Measurements from ENCODE around the gene CLEC10A.

CLEC10A gene

GRCh38 chr17:7035591-7036368 lies 44.3 kb downstream of the CLEC10A start, which contains the start of gene SLC16A13:
Gene SLC16A13, plus strand, starts transcription at chr17:7036015. Its CDS starts 368 bp downstream, at chr17:7036383.
- H3K4me1 Mint-ChIP-seq = peaks cover 13% of the 10 kb centered on the region
- peak within 1 kb of the TSS; percentile 68 to 93 (median 88) for H3K27ac Mint-ChIP-seq
- TF ChIP-seq, protein P1, sequence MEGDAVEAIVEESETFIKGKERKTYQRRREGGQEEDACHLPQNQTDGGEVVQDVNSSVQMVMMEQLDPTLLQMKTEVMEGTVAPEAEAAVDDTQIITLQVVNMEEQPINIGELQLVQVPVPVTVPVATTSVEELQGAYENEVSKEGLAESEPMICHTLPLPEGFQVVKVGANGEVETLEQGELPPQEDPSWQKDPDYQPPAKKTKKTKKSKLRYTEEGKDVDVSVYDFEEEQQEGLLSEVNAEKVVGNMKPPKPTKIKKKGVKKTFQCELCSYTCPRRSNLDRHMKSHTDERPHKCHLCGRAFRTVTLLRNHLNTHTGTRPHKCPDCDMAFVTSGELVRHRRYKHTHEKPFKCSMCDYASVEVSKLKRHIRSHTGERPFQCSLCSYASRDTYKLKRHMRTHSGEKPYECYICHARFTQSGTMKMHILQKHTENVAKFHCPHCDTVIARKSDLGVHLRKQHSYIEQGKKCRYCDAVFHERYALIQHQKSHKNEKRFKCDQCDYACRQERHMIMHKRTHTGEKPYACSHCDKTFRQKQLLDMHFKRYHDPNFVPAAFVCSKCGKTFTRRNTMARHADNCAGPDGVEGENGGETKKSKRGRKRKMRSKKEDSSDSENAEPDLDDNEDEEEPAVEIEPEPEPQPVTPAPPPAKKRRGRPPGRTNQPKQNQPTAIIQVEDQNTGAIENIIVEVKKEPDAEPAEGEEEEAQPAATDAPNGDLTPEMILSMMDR (IDR thresholded peaks at IDR 0.05; ENCODE audit: unreplicated experiment in 3 of 3) = no peak
- no peaks in the 10 kb centered on the region for H3K9me3 Mint-ChIP-seq
- H3K36me3 Mint-ChIP-seq (ENCODE audit: low read depth) = no peaks in the 10 kb centered on the region
- peaks cover 14% of the 10 kb centered on the region for H3K27me3 Mint-ChIP-seq (ENCODE audit: low read depth)
- peak within 1 kb of the TSS; percentile 95 to 97 (median 96) for H3K4me3 Mint-ChIP-seq

GRCh38 chr17:7034955-7035590 lies 45.0 kb downstream of the CLEC10A start:
- Mint-ChIP-seq H3K36me3 (ENCODE audit: low read depth) (no peaks in the 10 kb centered on the region), H3K9me3 (no peaks in the 10 kb centered on the region), H3K27me3 (ENCODE audit: low read depth) (peaks cover 11% of the 10 kb centered on the region), H3K4me3 (peak overlapping the region; percentile 95 to 97 (median 96)), H3K4me1 (peaks cover 13% of the 10 kb centered on the region), H3K27ac (peak overlapping the region; percentile 68 to 93 (median 88))
- TF ChIP-seq, protein P1 (IDR thresholded peaks at IDR 0.05; ENCODE audit: unreplicated experiment in 3 of 3) = no peak

GRCh38 chr17:7029659-7030058 lies 50.4 kb downstream of the CLEC10A start:
- H3K27me3 Mint-ChIP-seq (ENCODE audit: low read depth) = peaks cover 37% of the 10 kb centered on the region
- no peaks in the 10 kb centered on the region for H3K4me1 Mint-ChIP-seq
- no peak overlapping the region for H3K4me3 Mint-ChIP-seq
- no peak overlapping the region for H3K27ac Mint-ChIP-seq
- TF ChIP-seq, protein P1 (IDR thresholded peaks at IDR 0.05; ENCODE audit: unreplicated experiment in 3 of 3) = no peak
- H3K36me3 Mint-ChIP-seq (ENCODE audit: low read depth) = no peaks in the 10 kb centered on the region
- no peaks in the 10 kb centered on the region for H3K9me3 Mint-ChIP-seq

GRCh38 chr17:7029096-7029495 lies 51.0 kb downstream of the CLEC10A start:
- TF ChIP-seq, protein P1 (IDR thresholded peaks at IDR 0.05; ENCODE audit: unreplicated experiment in 3 of 3) = no peak
- no peaks in the 10 kb centered on the region for H3K4me1 Mint-ChIP-seq
- no peaks in the 10 kb centered on the region for H3K36me3 Mint-ChIP-seq (ENCODE audit: low read depth)
- no peaks in the 10 kb centered on the region for H3K9me3 Mint-ChIP-seq
- peaks cover 43% of the 10 kb centered on the region for H3K27me3 Mint-ChIP-seq (ENCODE audit: low read depth)
- peak overlapping the region in 1 of 3 experiments; percentile 17 for H3K4me3 Mint-ChIP-seq
- no peak overlapping the region for H3K27ac Mint-ChIP-seq

DNA sequence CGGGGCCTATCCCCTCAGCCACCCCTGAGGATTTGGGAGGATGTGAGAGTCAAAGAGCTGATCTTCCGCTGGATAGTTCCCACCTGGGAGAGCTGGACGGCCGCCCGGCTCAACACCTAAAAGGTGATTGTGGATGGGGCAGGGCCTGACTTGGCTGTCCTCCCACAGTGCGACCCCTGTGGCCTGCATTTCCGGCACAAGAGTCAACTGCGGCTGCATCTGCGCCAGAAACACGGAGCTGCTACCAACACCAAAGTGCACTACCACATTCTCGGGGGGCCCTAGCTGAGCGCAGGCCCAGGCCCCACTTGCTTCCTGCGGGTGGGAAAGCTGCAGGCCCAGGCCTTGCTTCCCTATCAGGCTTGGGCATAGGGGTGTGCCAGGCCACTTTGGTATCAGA lies 52.7 kb downstream of the CLEC10A start:
- no peak overlapping the region for H3K27ac Mint-ChIP-seq
- H3K9me3 Mint-ChIP-seq = no peaks in the 10 kb centered on the region
- no peaks in the 10 kb centered on the region for H3K4me1 Mint-ChIP-seq
- H3K4me3 Mint-ChIP-seq = no peak overlapping the region
- TF ChIP-seq, protein P1 (IDR thresholded peaks at IDR 0.05; ENCODE audit: unreplicated experiment in 3 of 3) = no peak
- H3K36me3 Mint-ChIP-seq (ENCODE audit: low read depth) = no peaks in the 10 kb centered on the region
- peaks cover 60% of the 10 kb centered on the region for H3K27me3 Mint-ChIP-seq (ENCODE audit: low read depth)
